PC-3 (cell line): ENCODE measurements around the gene SLAMF6. TPM values are rescaled to one million over a fixed set of nuclear protein-coding genes. Genes with fewer than 3 reads are reported as not detected.
"Not testable (repeated sequence)": the region's sequence is repeated elsewhere in the genome, so short reads cannot be mapped to it uniquely, and the experiment has no call there.

Experiments
- ATAC-seq: fragments of 200-7000 bp; cut with Tn5 transposase; 2 replicates; pipeline ENCODE4 v1.9.1; 2020; ENCODE audit warnings: mild to moderate bottlenecking, moderate library complexity
- BruUV-seq: library from RNA; stranded (reverse); fragments of 400-500 nt; replicated peaks from 2 replicates; lab custom pipeline; 2021; lab: Mats Ljungman, UMichigan
- CTCF ChIA-PET: fragments of 300-600 bp; sonication (Branson Sonifier 250); formaldehyde crosslinking; loops from one replicate; lab custom pipeline; 2022; ENCODE audit warnings: antibody characterized with exemption; lab: Charles Lee
- POLR2A ChIA-PET: fragments of 300-600 bp; sonication (Branson Sonifier 250); formaldehyde crosslinking; loops from one replicate; lab custom pipeline; 2022; ENCODE audit warnings: antibody characterized with exemption; ENCODE audit not compliant: unreplicated experiment; lab: Charles Lee
- DNase-seq: peaks from one replicate; pipeline ENCODE4 v3.0.0-alpha.2; 2015
- H2AFZ ChIP-seq: fragments of 300-600 bp; sonication (generic); 2 replicates; pipeline ENCODE4 v1.6.0; 2016; ENCODE audit warnings: antibody characterized with exemption, low read length
- H3F3A ChIP-seq: fragments of 300-600 bp; sonication (generic); one replicate; pipeline ENCODE4 v1.6.0; 2017; ENCODE audit warnings: antibody characterized with exemption, low read length, control low read depth, mild to moderate bottlenecking; ENCODE audit not compliant: unreplicated experiment
- H3K27ac ChIP-seq: fragments of 300-600 bp; sonication (generic); 2 replicates; pipeline ENCODE4 v1.5.1; 2016; ENCODE audit warnings: mild to moderate bottlenecking, low read length
- H3K27me3 ChIP-seq: fragments of 300-600 bp; sonication (generic); 2 replicates; pipeline ENCODE4 v1.6.1; 2016; ENCODE audit warnings: low read length, mixed read lengths
- H3K36me3 ChIP-seq: fragments of 300-600 bp; sonication (generic); 2 replicates; pipeline ENCODE4 v1.6.1; 2016; ENCODE audit warnings: low read depth, mixed run types, low read length, mixed read lengths
- H3K4me1 ChIP-seq: fragments of 300-600 bp; sonication (generic); 2 replicates; pipeline ENCODE4 v1.5.1; 2016; ENCODE audit warnings: low read length; ENCODE audit not compliant: insufficient read depth
- H3K4me2 ChIP-seq: fragments of 300-600 bp; sonication (generic); 2 replicates; pipeline ENCODE4 v1.6.0; 2016; ENCODE audit warnings: low read length
- H3K4me3 ChIP-seq: fragments of 300-600 bp; sonication (generic); 2 replicates; pipeline ENCODE4 v1.5.1; 2016; ENCODE audit warnings: mild to moderate bottlenecking, low read length, mixed read lengths
- H3K79me2 ChIP-seq: fragments of 300-600 bp; sonication (generic); 2 replicates; pipeline ENCODE4 v1.6.1; 2017; ENCODE audit warnings: low read length, mixed read lengths
- H3K9ac ChIP-seq: fragments of 300-600 bp; sonication (generic); 2 replicates; pipeline ENCODE4 v1.6.0; 2016; ENCODE audit warnings: mild to moderate bottlenecking, low read length
- H3K9me2 ChIP-seq: fragments of 300-600 bp; sonication (generic); replicated peaks from 2 replicates; pipeline ENCODE4 v1.6.1; 2016; ENCODE audit warnings: mixed run types, low read length, mixed read lengths
- H3K9me3 ChIP-seq: fragments of 300-600 bp; sonication (generic); 2 replicates; pipeline ENCODE4 v1.6.1; 2016; ENCODE audit warnings: low read length, mixed read lengths
- H4K20me1 ChIP-seq: fragments of 300-600 bp; sonication (generic); 2 replicates; pipeline ENCODE4 v1.6.1; 2016; ENCODE audit warnings: low read length, mixed read lengths
- EZH2 ChIP-seq: fragments of 300-600 bp; sonication (generic); IDR thresholded peaks from one replicate; pipeline ENCODE4 v1.6.1; 2017; ENCODE audit warnings: antibody characterized with exemption, mild to moderate bottlenecking, low read length; ENCODE audit not compliant: unreplicated experiment
- EZH2phosphoT487 ChIP-seq: fragments of 300-600 bp; sonication (generic); IDR thresholded peaks from 2 replicates; pipeline ENCODE4 v1.6.1; 2018; ENCODE audit warnings: mild to moderate bottlenecking, antibody characterized with exemption, low read length, borderline replicate concordance
- intact Hi-C: fragments of 100-400 bp; cut with micrococcal nuclease; formaldehyde crosslinking; loops from 2 replicates; pipeline ENCODE4 v1.9.0; 2023
- total RNA-seq: library from RNA; depleted of rRNA; stranded (reverse); fragments of >200 nt; gene quantifications from 2 replicates; pipeline ENCODE4 v1.2.3, GENCODE V29; 2014
- TF ChIP-seq, protein P1 (sequence below): fragments of 300-600 bp; sonication (generic); conservative IDR thresholded peaks from 2 replicates; pipeline ENCODE4 v1.5.1; 2017; ENCODE audit warnings: antibody characterized with exemption, low read depth, mild to moderate bottlenecking, low read length

The SLAMF6 gene
- total RNA-seq, 1 experiment from 2014 or later = not detected

DNA sequence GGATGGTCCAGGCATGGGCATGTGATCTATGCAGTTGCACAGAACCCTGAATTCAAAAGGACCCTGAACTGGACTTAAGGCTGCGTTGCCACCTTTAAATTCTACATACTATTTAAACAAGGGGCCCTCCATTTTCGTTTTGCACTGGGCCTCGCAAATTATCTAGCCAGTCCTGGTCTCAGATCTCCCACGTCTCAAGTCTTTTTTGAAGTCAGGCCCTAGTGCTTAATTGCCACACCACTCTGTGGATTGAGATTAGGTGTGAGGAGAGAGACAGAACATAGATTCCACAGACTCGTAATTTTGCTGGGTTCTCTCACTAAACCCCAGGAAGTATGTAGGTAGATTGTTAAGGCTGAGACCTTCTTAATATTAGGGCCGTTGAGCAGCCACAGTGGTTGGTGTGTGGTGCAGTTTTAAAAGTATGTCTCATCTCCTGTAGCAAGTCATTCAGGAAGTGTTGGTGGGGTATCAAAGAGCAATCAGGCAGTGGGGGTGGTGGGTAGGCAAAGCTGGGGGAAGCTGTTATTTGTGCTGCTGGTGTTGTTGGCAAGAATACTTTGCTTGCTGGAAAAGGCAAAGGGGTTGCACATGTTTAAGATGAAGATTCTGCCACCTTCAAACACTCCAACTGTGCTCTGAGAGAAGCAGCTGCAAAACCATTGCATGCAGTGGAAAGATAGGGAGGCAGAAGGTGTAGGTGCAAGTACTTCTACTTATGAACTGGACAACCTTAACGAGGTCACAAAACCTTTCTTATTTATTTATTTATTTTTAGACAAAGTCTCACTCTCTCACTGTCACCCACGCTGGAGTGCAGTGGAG lies 45.0 kb upstream of the SLAMF6 start:
- BruUV-seq = no TSS peak
- Histone ChIP-seq H4K20me1 (no peaks in the 10 kb centered on the region), H3F3A (no peaks in the 10 kb centered on the region), H3K4me1 (no peaks in the 10 kb centered on the region), H2AFZ (no peak overlapping the region), H3K4me3 (no peak overlapping the region), H3K9me2 (no peaks in the 10 kb centered on the region), H3K27me3 (peaks cover 84% of the 10 kb centered on the region), H3K36me3 (no peaks in the 10 kb centered on the region), H3K27ac (no peak overlapping the region), H3K79me2 (no peaks in the 10 kb centered on the region), H3K4me2 (no peak overlapping the region), H3K9me3 (no peaks in the 10 kb centered on the region), H3K9ac (no peak overlapping the region)
- intact Hi-C loops = no loop called here
- TF ChIP-seq, protein P1, sequence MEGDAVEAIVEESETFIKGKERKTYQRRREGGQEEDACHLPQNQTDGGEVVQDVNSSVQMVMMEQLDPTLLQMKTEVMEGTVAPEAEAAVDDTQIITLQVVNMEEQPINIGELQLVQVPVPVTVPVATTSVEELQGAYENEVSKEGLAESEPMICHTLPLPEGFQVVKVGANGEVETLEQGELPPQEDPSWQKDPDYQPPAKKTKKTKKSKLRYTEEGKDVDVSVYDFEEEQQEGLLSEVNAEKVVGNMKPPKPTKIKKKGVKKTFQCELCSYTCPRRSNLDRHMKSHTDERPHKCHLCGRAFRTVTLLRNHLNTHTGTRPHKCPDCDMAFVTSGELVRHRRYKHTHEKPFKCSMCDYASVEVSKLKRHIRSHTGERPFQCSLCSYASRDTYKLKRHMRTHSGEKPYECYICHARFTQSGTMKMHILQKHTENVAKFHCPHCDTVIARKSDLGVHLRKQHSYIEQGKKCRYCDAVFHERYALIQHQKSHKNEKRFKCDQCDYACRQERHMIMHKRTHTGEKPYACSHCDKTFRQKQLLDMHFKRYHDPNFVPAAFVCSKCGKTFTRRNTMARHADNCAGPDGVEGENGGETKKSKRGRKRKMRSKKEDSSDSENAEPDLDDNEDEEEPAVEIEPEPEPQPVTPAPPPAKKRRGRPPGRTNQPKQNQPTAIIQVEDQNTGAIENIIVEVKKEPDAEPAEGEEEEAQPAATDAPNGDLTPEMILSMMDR = no peak
- TF ChIP-seq EZH2phosphoT487 = no peak
- TF ChIP-seq EZH2 = no peak
- DNase-seq (no peak), ATAC-seq (no peak)
- CTCF ChIA-PET = no interaction called here
- POLR2A ChIA-PET = no interaction called here

DNA sequence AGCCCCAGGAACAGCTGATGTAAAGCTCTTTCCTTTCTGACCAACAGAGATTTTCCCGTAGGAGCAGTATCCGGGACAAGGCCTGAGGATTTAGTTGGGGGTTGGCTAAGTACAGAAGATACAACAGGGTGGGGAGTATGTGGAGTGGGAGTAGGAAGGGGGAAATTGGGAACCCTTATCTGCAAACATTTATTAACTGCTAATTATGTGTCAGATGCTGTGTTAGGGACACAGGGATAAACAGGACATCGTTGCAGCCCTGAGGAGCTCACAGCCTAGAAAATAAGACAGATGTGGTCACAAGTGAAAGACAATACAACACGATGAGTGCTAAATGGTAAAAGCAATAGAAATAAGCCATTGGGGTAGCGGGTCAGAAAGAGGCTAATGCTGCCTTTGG lies 44.3 kb upstream of the SLAMF6 start:
- intact Hi-C loops = no loop called here
- H3K4me1 ChIP-seq = no peaks in the 10 kb centered on the region
- no peak for ATAC-seq
- no peak overlapping the region for H3K9ac ChIP-seq
- H3F3A ChIP-seq = no peaks in the 10 kb centered on the region
- no peaks in the 10 kb centered on the region for H4K20me1 ChIP-seq
- H3K9me3 ChIP-seq = no peaks in the 10 kb centered on the region
- ChIA-PET CTCF (no interaction called here), POLR2A (no interaction called here)
- H2AFZ ChIP-seq = no peak overlapping the region
- H3K79me2 ChIP-seq = no peaks in the 10 kb centered on the region
- no peaks in the 10 kb centered on the region for H3K9me2 ChIP-seq
- H3K27me3 ChIP-seq = peaks cover 84% of the 10 kb centered on the region
- no peak overlapping the region for H3K4me3 ChIP-seq
- no TSS peak for BruUV-seq
- no peak for DNase-seq
- no peak overlapping the region for H3K4me2 ChIP-seq
- TF ChIP-seq EZH2phosphoT487 (no peak), EZH2 (no peak)
- TF ChIP-seq, protein P1 = no peak
- no peaks in the 10 kb centered on the region for H3K36me3 ChIP-seq
- H3K27ac ChIP-seq = no peak overlapping the region

DNA sequence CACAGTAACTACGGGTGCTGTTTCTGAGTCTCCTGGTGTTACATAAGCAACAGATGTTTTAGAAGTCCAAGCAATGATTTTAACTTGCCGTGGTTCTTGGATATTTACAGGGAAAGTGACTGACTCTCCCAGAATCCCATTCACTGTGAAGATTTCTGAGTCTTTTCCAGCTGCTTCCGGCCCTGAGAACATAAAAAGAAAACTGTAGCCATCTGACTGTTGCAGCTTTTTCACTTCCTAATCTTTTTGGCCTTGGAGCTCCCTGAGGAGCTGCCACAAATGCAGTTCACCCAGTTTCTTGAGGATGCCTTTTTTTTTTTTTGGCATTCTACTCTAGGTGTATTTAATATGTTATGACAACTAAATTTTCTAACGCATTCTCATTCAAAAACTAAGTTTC lies 42.5 kb upstream of the SLAMF6 start:
- Histone ChIP-seq H3K27me3 (peaks cover 74% of the 10 kb centered on the region), H3K9ac (no peak overlapping the region), H3K9me3 (no peaks in the 10 kb centered on the region), H3K4me3 (no peak overlapping the region), H3K79me2 (no peaks in the 10 kb centered on the region), H3K4me2 (no peak overlapping the region), H4K20me1 (no peaks in the 10 kb centered on the region), H2AFZ (no peak overlapping the region), H3K27ac (no peak overlapping the region), H3K36me3 (no peaks in the 10 kb centered on the region), H3K4me1 (no peaks in the 10 kb centered on the region), H3F3A (no peaks in the 10 kb centered on the region), H3K9me2 (no peaks in the 10 kb centered on the region)
- ChIA-PET POLR2A (no interaction called here), CTCF (no interaction called here)
- TF ChIP-seq, protein P1 = no peak
- TF ChIP-seq EZH2phosphoT487 = no peak
- TF ChIP-seq EZH2 = no peak
- no peak for DNase-seq
- intact Hi-C loops = no loop called here
- no TSS peak for BruUV-seq
- ATAC-seq = no peak

DNA sequence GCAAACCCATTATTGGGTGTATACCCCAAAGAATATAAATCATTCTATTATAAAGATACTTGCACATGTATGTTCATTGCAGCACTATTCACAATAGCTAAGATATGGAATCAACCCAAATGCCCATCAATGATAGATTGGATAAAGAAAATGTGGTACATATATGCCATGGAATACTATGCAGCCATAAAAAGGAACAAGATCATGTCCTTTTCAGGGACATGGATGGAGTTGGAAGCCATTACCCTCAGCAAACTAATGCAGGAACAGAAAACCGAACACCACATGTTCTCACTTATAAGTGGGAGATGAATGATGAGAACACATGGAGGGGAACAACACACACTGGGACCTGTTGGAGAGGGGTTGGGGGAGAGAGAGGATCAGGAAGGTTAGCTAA lies 40.2 kb upstream of the SLAMF6 start:
- H4K20me1 ChIP-seq, BruUV-seq, POLR2A ChIA-PET, H3K4me2 ChIP-seq, H3K79me2 ChIP-seq, intact Hi-C loops, H3K4me1 ChIP-seq, H3K36me3 ChIP-seq, H3K4me3 ChIP-seq, CTCF ChIA-PET, H3K9me3 ChIP-seq, DNase-seq, H3K9ac ChIP-seq, H3K27ac ChIP-seq, ATAC-seq, H2AFZ ChIP-seq, H3F3A ChIP-seq, H3K9me2 ChIP-seq: not testable (repeated sequence)
- H3K27me3 ChIP-seq = peaks cover 71% of the 10 kb centered on the region
